Stimulated activated CD8-positive, alpha-beta memory T cell treated with anti-CD3 and anti-CD28 coated beads, Interleukin-7, amount 100 ng/mL, for 24 hours (primary cell): ENCODE measurements around the gene RAB40C.

Source experiments
- DNase-seq: peaks from one replicate; pipeline ENCODE4 v3.0.0-alpha.2; 2020; ENCODE audit warnings: low read depth

RAB40C gene

GRCh38 chr16:559411-560203 is 30.3 kb upstream of the RAB40C start:
- DNase-seq: no peak

- no peak for DNase-seq
Measured at GRCh38 chr16:560204-560700, 29.6 kb upstream of the RAB40C start, which contains the start of gene PRR35. TSS of gene PRR35 (plus strand) at chr16:560394. CDS start at chr16:563295, 2,901 bp downstream.

- DNase-seq: no peak
Measured at GRCh38 chr16:560701-561412, 29.0 kb upstream of the RAB40C start.

- DNase-seq: no peak
Measured at GRCh38 chr16:561413-561794, 28.5 kb upstream of the RAB40C start.

GRCh38 chr16:561957-562938 is 27.6 kb upstream of the RAB40C start:
- DNase-seq: no peak

GRCh38 chr16:563072-563644 is 26.7 kb upstream of the RAB40C start:
- no peak for DNase-seq

- no peak for DNase-seq
Measured at GRCh38 chr16:564690-565418, 25.0 kb upstream of the RAB40C start.

- DNase-seq: no peak
Measured at GRCh38 chr16:565419-566330, 24.2 kb upstream of the RAB40C start.

- no peak for DNase-seq
Measured at GRCh38 chr16:566475-567372, 23.1 kb upstream of the RAB40C start, which contains the start of gene NHLRC4. TSS of gene NHLRC4 (plus strand) at chr16:567005. CDS start at chr16:568048, 1,043 bp downstream.

- DNase-seq: no peak
Measured at GRCh38 chr16:567373-568256, 22.3 kb upstream of the RAB40C start.

- DNase-seq: no peak
Measured at GRCh38 chr16:568401-569258, 21.2 kb upstream of the RAB40C start.

GRCh38 chr16:569445-570254 is 20.2 kb upstream of the RAB40C start, which contains the start of gene PIGQ:
TSS of gene PIGQ (plus strand) at chr16:569968. CDS start at chr16:574075, 4,107 bp downstream.
- DNase-seq: no peak

- no peak for DNase-seq
Measured at GRCh38 chr16:572865-573650, 16.8 kb upstream of the RAB40C start.

- no peak for DNase-seq
Measured at GRCh38 chr16:574021-574760, 15.7 kb upstream of the RAB40C start.
